CD4-positive, alpha-beta T cell treated with Interleukin-17A for 4 hours (primary cell): ENCODE results near the gene LMBRD1.
A peak's percentile ranks its signal among the peaks of the same experiment; 100 is the strongest.
"Not testable (repeated sequence)": the region's sequence is repeated elsewhere in the genome, so short reads cannot be mapped to it uniquely, and the experiment has no call there.

Source experiments
- DNase-seq: peaks from one replicate; pipeline ENCODE4 v3.0.0-alpha.2; 2020; ENCODE audit warnings: mixed read lengths

Gene LMBRD1

GRCh38 chr6:69796073-69796641 is 653 bp downstream of the LMBRD1 start:
- DNase-seq, result peak; percentile 61

GRCh38 chr6:69795469-69796072 is 1.2 kb downstream of the LMBRD1 start:
- no peak for DNase-seq

- no peak for DNase-seq
Observed at GRCh38 chr6:69792292-69792691, 4.5 kb downstream of the LMBRD1 start.

DNA sequence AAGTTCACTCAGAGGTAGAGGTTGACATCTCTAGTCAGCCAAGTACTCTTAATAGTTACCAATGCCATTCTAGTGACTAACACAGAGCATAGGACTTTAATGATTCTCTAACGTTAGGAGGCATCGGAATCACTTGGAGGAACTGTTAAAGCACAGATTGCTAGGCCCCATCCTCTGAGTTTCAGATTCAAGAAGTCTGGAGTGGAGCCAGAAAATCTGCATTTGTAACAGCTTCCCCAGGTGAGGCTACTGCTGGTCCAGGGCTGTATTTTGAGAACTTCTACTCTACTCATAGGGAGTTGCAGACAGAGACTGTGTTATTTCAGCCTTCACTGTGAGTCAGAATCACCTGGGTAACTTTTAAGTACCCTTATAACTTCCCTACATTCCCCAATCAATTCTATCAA is 5.7 kb downstream of the LMBRD1 start:
- no peak for DNase-seq

DNA sequence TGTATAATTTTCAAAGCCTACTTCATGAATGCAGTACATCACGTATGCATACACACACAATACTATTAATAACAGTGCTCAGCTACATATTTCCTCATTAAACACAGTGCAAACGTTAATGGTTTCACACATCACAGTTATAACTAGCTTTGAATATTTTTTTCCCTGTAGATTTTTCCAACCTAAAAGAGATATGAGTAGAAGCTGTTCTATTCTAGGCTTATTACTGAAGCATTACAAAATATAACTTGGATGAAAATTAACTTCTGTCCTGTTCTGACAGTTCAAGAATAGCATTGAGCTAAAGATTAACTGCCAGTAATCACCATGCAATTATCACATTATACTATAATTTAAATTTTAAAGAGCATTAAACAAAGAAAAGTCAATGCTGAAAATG is 6.2 kb downstream of the LMBRD1 start:
- DNase-seq, result no peak

DNA sequence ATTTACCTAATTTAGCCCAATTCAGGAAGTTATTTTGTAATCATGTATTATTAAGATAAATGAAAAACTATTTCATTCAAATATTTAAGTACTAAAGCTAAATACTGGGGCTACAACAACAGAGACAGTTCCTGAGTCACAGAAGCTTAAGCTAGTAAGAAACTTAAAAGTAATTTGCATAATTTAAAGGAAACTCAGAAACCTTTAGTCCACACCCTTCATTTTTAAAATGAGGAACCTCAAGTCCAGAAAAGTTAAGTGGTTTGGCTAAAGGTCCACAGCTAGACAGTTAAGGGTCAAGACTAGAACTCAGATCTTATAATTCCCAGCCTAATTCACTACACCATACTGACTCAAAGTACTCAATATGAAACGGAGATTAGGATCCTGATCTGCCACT is 7.2 kb downstream of the LMBRD1 start:
- DNase-seq, result no peak

DNA sequence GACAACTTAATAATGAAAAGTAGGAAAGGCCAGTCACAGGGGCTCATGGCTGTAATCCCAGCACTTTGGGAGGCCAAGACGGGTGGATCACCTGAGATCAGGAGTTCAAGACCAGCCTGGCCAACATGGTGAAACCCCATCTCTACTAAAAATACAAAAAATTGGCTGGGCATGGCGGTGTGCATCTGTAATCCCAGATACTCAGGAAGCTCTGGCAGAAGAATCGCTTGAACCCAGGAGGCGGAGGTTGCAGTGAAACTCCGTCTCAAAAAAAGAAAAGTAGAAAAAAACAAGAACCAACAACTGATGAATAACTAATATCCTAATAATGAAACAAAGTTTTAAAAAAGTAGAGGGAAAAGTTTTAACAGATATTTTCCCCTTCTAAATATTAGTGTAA is 9.4 kb downstream of the LMBRD1 start:
- not testable (repeated sequence) for DNase-seq

DNA sequence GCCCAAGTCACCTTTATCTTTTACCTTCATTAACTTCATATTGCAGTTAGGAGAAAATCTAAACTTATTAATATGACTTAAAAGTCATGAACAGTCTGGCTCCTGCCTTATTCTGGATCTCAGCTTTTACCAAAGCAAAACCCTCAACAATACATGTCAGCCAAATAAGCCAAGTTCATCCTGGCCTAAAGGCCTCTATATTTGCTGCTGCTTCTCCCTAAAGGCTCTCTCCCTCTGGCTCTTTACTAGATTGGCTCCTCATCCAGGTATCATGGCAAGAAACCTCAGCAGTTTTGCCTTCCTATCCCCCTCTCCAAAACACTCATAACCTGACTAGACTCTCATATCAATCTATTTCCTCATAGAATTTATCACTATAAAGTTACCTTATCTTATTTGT is 11.1 kb downstream of the LMBRD1 start:
- no peak for DNase-seq

DNA sequence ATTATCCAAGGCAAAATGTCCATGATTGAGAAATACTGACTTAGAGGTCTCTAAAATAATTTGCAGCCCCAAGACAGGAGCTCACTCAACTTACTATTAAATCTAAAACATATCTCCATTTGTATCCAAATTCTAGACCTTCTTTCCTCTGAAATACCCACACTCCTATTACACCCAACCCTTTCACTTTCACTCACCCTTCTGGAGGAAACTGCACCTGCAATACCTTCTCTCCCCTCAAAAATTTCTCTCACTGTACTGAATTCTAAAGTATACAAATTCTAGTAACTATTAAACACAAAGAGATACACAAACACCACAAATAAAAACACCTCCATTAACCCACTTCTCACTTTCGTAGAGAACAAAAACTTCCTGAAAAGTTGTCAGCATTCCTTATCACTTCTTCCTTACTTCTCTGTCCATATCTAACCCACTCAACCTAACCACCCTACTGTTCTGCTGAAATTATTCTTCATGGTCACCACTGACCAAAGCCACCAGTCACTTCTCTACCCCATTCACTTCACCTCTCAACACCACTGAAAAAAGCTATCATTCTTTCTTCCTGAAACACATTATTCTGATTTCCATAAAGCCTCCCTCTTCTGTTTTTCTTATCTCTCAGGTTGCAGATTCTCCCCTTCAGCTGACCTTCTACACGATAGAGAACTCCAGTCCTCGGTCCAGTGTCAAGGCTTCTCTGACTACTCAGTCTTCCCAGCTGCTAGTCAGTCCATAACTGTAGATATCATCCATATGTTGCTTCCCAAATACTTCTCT is 12.0 kb downstream of the LMBRD1 start:
- DNase-seq, result no peak

- no peak for DNase-seq
Observed at GRCh38 chr6:69783108-69783507, 13.7 kb downstream of the LMBRD1 start.

- DNase-seq, result no peak
Observed at GRCh38 chr6:69780585-69781178, 16.1 kb downstream of the LMBRD1 start.

DNA sequence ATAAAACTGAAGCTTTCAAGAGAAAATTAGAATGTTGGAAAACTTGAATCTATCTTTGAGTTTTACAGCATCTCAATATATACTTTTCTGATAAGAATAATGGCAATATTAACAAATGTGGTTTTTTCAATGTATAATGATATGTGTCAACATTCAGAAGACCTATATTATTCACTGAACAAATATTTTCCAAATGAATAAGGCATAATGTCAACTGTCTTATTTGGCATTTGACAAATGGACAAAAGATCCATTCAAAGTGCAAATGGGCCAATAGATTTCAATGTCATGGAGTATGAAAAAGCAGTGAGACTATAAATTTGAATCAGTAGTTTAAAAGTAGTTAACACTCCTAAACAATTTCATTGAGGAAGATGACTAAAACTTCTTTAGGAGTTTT is 20.9 kb downstream of the LMBRD1 start:
- no peak for DNase-seq

DNA sequence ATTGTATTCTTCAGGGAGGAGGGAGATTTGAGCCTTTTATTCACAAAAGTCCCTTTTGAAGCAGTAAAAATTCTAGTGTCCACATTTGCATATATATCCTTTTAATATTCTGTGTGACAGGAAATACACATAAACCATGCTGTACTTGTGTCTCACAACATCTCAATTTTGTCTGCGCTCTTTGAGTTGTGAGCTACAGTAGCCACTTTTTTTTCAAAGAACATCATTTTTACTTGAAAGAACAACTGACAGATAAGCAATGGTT is 21.3 kb downstream of the LMBRD1 start:
- no peak for DNase-seq

- no peak for DNase-seq
Observed at GRCh38 chr6:69774740-69775584, 21.8 kb downstream of the LMBRD1 start.

DNA sequence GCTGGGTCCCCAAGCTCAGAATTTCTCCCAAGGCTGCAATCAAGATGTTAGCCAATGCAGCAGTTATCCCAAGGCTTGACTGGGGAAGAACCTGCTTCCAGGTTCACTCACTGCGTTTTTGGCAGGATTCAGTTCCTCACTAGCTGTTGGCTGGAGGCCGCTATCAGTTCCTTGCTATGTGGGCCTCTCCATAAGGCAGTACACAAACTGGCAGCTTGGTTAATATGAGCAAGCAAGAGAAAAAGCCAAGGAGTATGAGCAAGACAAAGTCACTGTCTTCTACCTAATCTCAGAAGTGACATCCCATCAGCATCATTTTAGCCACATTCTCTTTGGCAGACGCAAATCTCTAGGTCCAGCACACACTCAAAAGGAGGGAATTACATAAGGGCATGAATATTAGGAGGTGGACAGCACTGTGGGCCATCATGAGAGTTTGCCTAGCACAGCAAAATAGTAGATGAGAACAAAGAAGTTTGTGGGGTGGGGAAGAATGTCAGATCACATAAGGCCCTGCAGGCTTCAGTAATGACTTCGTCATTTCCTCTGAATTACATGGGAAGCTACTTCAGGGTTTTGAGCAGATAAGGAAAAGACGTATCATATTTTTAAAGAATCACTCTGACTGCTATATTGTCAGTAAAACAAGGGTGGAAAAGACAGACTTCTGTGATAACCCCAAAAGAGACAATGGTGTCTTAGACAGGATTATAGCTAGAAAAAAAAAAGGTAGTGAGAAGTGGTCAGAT is 25.5 kb downstream of the LMBRD1 start:
- no peak for DNase-seq

DNA sequence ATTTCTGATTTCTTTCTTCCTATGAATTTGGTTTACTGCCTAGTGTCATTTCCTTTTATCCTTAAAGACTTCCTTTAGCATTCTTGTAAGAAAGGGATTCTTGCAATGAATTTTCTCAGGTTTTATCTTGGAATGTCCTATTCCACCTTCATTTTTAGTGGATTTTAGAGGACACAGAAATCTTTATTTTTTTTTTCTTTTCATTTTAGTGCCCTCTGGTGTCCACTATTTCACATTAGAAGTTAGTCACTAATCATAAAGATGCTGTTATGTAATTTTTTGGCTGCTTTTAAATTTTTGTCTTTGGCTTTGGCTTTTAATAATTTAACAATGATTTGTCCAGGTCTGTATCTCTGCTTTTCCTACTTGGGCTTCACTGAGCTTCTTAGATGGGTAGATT is 28.1 kb downstream of the LMBRD1 start:
- no peak for DNase-seq

DNA sequence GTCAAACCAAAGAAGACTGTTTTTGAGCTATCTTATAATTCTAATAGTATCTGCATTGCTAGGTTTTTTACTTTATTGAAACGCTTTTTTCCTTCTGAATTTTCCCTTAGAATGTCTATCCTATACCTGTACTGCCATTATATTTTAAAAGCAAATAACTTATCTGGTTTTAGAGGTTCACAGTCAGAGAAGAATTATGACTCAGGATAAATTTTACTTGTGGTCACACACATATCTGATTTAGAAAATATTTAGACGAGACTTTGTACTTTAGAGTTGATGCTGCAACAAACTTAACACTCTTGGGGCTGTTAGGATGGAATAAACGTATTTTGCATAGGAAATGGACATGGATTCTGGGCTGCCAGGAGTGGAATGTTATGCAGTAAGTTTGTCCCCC is 33.0 kb downstream of the LMBRD1 start:
- DNase-seq, result no peak

DNA sequence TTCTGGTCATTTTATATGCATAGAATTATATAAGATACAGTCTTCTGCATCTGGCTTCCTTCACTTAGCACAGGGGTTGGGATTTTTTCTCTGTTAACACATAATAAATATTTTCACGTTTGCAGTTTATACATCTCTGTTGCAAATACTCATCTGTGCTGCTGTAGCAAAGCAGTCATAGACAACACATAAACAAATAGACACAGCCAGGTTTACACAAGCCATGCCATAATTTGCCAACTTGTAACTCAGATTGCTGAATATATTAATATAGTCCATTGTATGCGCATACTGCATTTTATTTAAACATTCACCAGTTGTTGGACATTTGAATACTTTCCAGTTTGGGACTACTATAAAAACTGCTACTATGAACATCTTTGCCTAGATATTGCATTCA is 35.0 kb downstream of the LMBRD1 start:
- no peak for DNase-seq

- no peak for DNase-seq
Observed at GRCh38 chr6:69758214-69758613, 38.6 kb downstream of the LMBRD1 start.

DNA sequence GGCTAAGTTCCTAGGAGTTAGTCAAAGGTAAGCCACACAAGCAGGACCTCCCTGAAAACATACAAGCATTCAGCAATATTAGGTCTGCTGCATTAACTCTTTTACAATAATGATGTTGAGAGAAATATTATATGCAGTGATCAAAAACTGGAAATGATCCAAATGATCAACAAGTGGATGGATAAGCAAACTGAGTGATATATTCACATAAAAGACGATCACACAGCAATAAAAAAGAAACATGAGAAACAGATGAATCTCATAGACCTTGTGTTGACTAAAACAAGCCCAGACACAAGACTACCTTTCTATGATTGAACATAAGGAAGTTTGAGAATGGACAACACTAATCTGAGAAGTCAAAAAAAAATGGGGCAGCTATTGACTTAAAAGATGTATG is 39.9 kb downstream of the LMBRD1 start:
- no peak for DNase-seq

GRCh38 chr6:69756366-69756765 is 40.4 kb downstream of the LMBRD1 start:
- no peak for DNase-seq

DNA sequence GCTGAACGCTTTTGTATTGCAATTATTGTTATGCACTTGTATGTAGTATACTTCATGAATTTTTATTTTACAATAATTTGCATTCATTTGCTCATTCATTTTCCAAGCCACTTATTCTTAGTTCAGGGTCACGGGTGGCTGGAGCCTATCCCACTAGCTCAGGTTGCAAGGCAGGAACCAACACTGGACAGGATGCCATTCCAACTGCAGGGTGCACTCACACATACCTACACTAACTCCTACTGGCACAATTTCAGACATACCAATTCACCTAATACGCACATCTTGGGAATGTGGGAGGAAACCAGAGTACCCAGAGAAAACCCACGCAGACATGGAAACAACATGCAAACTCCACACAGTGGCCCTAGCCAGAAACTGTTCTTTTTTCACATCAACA is 61.8 kb downstream of the LMBRD1 start:
- DNase-seq, result no peak

DNA sequence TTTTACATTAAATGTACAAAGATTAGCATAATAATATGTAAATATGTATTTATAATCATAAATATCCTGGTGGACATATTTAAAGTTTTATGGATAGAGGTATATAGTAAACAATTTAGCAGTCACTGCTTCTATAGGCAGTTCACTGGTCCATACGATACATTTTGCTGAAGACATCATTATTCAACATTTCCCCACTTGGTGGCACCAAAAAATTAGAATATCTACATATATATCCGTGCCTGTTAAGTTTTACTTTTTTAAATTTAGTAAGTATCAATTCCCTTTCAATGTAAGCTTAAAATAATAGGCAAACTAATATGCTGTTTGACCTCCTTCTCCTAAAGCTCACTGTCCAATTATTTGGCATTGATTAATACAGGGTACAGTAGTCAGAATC is 64.2 kb downstream of the LMBRD1 start:
- no peak for DNase-seq
